ENCODE data around the gene NUTF2. TPM values are rescaled to one million over a fixed set of nuclear protein-coding genes. Genes with fewer than 3 reads are reported as not detected.

The NUTF2 gene
- total RNA-seq, 1 donor from 2014 or later = 73.6 TPM

DNA sequence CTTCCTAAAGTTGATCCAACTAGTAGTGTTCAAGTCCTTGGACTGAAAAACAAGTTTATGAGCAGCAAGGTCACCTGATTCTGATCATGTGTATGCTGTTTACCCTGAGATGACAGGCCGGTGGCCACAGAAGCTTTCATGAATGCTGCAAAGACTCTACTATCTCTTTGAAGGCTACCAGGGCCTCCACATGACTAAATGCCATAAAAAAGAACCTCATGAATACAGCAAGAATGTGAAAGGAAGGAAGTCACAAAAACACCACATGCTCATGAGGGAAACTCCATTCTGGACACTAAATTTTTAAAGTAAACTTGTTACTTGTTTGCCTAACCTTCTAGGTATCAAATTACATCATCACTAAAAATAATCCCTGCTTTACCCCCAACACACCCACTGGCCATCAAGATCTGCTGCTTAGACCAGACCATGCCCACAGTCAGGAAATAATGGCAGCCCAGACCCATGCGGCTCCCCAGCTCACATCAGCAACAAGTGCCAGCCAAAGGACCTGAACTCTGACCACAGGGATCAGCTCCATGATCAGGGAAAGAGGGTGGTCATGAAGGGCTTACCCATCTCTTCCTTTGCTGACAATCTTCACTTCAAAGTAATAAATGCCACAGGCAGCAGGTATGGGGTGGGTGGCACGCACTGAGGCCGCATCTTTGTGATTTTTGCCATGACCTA, 41.7 kb upstream of the NUTF2 start:
- TF ChIP-seq CTCF (IDR thresholded peaks at IDR 0.05; ENCODE audit: borderline replicate concordance) = no peak
- intact Hi-C loops (cut with micrococcal nuclease) = loop anchor here (5.0 to 10.0 kb wide), 2 partner anchors 83 to 130 kb away; no protein-coding TSS in a partner anchor
- Histone ChIP-seq H3K36me3 (peaks cover 33% of the 10 kb centered on the region), H3K4me3 (peak overlapping the region; percentile 93), H3K27ac (replicated peaks) (no peak overlapping the region), H3K27me3 (ENCODE audit: low read depth) (no peaks in the 10 kb centered on the region), H3K9me3 (replicated peaks) (no peaks in the 10 kb centered on the region), H3K4me1 (peaks cover 47% of the 10 kb centered on the region)
- DNase-seq = no peak

GRCh38 chr16:67805718-67806427, 40.9 kb upstream of the NUTF2 start:
- peaks cover 38% of the 10 kb centered on the region for H3K4me1 ChIP-seq
- no peak for DNase-seq
- TF ChIP-seq CTCF (IDR thresholded peaks at IDR 0.05; ENCODE audit: borderline replicate concordance) = no peak
- H3K9me3 ChIP-seq (replicated peaks) = no peaks in the 10 kb centered on the region
- peak overlapping the region; percentile 93 for H3K4me3 ChIP-seq
- intact Hi-C loops (cut with micrococcal nuclease) = loop anchor here (5.0 to 10.0 kb wide), 2 partner anchors 84 to 131 kb away; no protein-coding TSS in a partner anchor
- H3K36me3 ChIP-seq = peaks cover 29% of the 10 kb centered on the region
- H3K27me3 ChIP-seq (ENCODE audit: low read depth) = no peaks in the 10 kb centered on the region
- peak overlapping the region; percentile 90 for H3K27ac ChIP-seq (replicated peaks)

DNA sequence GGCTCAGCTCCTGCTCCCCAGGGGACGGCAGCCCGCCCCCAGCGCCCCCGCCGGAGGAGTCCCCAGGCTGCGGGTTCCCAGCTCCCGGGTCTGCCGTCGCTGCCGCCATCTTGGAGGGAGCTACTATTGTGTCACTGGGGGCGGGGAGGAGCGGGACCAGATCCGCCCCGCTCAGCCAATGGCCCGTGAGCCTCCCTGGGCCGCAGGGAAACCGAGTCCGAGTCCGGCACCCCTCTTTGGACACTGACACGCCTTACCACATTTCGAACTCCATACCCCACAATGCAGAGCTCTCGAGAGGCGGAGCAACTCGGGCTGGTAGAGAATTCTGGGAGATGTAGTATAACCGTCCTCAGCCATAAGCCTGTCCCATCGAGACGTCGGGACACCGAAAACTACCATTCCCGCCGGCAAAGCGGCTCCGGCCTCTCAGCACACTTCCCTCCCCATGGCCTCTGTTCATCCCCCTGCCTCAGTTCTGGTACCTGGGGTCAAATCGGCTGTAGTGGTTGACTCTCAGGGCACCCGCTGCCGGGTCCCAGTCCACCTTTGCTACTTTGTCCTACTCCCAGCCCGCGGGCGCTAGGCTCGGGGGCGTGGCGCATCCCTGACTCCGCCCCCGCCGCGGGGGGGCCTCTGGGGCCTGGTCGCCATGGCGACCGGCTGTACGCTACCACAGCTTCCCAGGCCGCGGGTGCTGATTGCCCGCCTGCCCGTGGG, 40.1 kb upstream of the NUTF2 start, which contains the start of the genes RANBP10 and TSNAXIP1:
Gene RANBP10 (minus strand): TSS at position 133 of the 720 bp plus-strand sequence. CDS start 24 bp downstream, at position 109.
Gene TSNAXIP1 (plus strand): TSS at position 462 of the 720 bp plus-strand sequence. CDS start 261 bp downstream, outside the sequence.
- peaks cover 32% of the 10 kb centered on the region for H3K4me1 ChIP-seq
- no peaks in the 10 kb centered on the region for H3K27me3 ChIP-seq (ENCODE audit: low read depth)
- H3K36me3 ChIP-seq = peaks cover 22% of the 10 kb centered on the region
- H3K27ac ChIP-seq (replicated peaks) = peak within 1 kb of the TSS; percentile 90
- H3K4me3 ChIP-seq = peak within 1 kb of the TSS; percentile 93
- intact Hi-C loops (cut with micrococcal nuclease) = loop anchor here (5.0 to 10.0 kb wide), 2 partner anchors 84 to 132 kb away; no protein-coding TSS in a partner anchor
- no peak for TF ChIP-seq CTCF (IDR thresholded peaks at IDR 0.05; ENCODE audit: borderline replicate concordance)
- DNase-seq = peak; percentile 96
- H3K9me3 ChIP-seq (replicated peaks) = no peaks in the 10 kb centered on the region

DNA sequence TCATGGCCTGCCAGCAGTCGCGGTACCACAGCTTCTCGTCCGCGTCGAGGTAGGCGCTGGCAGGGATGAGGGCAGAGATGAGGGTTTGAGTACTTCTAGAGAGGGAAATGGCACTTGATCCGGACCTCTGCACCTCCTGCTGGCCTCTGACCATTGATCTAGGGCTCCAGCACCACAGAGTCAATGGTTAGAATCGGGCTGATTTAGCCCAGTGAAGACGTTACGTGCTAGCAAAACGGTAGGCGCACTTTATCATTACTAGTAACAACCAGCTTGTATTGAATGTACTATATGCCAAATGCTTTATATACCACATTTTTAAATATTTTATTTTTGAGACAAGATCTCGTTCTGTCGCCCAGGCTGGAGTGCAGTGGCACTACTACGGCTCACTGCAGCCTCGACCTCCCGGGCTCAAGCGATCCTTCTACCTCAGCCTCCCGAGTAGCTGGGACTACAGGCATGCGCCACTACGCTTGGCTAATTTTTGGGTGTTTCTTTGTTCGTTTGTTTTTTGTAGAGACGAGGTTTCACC, 39.5 kb upstream of the NUTF2 start:
- Histone ChIP-seq H3K36me3 (peaks cover 19% of the 10 kb centered on the region), H3K4me1 (peaks cover 32% of the 10 kb centered on the region), H3K27me3 (ENCODE audit: low read depth) (no peaks in the 10 kb centered on the region), H3K9me3 (replicated peaks) (no peaks in the 10 kb centered on the region), H3K27ac (replicated peaks) (peak overlapping the region; percentile 90), H3K4me3 (peak overlapping the region; percentile 93)
- no peak for TF ChIP-seq CTCF (IDR thresholded peaks at IDR 0.05; ENCODE audit: borderline replicate concordance)
- no peak for DNase-seq
- intact Hi-C loops (cut with micrococcal nuclease) = loop anchor here (5.0 to 10.0 kb wide), 2 partner anchors 85 to 132 kb away; no protein-coding TSS in a partner anchor

DNA sequence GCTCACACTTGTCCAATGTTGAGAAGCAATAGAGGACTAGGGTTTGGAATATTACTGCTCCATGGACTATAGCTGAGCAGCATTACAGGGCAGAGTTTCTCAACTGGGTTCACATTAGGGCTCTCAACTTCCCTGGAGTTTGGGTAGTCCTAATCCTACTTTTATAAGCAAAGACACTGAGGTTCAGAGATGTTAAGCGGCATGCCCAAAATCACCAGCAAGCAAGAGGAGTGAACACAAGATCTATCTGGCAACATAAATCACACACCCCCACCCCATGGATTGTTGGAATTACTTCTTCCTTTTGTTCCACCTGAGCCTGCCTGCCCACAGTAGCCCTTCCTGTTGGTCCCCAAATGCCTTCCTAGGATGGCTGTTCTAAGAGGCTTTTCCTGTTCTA, 34.8 kb upstream of the NUTF2 start:
- intact Hi-C loops (cut with micrococcal nuclease) = no loop called here
- H3K27me3 ChIP-seq (ENCODE audit: low read depth) = no peaks in the 10 kb centered on the region
- no peak overlapping the region for H3K4me3 ChIP-seq
- no peaks in the 10 kb centered on the region for H3K9me3 ChIP-seq (replicated peaks)
- no peak overlapping the region for H3K27ac ChIP-seq (replicated peaks)
- no peaks in the 10 kb centered on the region for H3K36me3 ChIP-seq
- TF ChIP-seq CTCF (IDR thresholded peaks at IDR 0.05; ENCODE audit: borderline replicate concordance) = no peak
- H3K4me1 ChIP-seq = peaks cover 10% of the 10 kb centered on the region
- no peak for DNase-seq

Measured in left ventricle myocardium inferior (tissue), 1 donor.